Esophagus mucosa (tissue), 1 donor: ENCODE measurements around the gene MYL12B. TPM values are rescaled to one million over a fixed set of nuclear protein-coding genes. Genes with fewer than 3 reads are reported as not detected.
A peak's percentile ranks its signal among the peaks of the same experiment; 100 is the strongest.
"Not testable (repeated sequence)": the region's sequence is repeated elsewhere in the genome, so short reads cannot be mapped to it uniquely, and the experiment has no call there.

Experiments
- ATAC-seq: fragments of 200-7000 bp; cut with Tn5 transposase; one replicate; pipeline ENCODE4 v1.9.1; 2020
- total RNA-seq: library from RNA; stranded (reverse); gene quantifications from one replicate; pipeline ENCODE4 v1.2.4, GENCODE V29; 2023
- donor health status: DM: yes; HTN: yes; CAD: no.

MYL12B gene
- total RNA-seq, 1 donor from 2014 or later = 403 TPM

DNA sequence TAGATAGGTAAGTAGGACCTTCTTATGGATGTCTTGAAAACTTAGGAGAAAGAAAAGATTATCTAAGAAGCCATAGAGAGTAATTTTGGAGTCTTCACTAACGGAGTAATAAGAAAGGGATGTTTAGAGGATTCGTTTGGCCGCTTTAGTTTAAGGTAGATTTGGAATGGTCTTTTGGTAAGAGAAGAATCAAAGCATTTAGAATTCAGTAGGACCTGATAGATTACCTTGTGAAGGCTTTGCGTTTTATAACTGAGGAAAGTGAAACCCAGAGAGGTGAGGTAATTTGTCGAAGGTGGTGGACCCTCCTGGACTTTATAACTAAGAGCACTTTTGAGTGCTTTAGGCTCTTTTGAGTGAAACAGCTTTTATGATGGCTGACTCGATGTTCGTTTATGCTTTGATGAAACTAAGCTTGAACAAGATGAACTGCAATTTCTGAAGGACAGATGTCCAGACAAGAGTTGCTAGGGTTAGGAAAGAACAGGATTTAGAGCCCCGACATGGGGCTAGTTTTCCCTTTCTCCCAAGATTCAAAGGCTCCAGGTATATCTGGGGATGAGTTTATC lies 1.3 kb downstream of the MYL12B start:
- no peak for ATAC-seq

DNA sequence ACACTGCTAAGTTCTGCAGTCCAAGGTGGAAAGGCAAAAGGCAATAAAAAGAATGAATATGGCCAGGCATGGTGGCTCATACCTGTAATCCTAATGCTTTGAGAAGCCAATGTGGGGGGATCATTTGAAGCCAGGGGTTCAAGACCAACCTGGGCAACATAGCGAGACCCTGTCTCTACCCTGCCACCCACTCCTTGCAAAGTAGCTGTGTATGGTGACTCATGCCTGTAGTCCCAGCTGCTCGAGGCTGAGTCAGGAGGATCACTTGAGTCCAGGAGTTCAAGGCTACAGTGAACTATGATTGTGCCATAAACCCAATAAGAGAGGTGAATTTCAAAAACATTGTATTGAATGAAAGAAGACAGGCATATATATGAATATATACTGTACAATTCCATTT lies 2.4 kb downstream of the MYL12B start:
- ATAC-seq = no peak

DNA sequence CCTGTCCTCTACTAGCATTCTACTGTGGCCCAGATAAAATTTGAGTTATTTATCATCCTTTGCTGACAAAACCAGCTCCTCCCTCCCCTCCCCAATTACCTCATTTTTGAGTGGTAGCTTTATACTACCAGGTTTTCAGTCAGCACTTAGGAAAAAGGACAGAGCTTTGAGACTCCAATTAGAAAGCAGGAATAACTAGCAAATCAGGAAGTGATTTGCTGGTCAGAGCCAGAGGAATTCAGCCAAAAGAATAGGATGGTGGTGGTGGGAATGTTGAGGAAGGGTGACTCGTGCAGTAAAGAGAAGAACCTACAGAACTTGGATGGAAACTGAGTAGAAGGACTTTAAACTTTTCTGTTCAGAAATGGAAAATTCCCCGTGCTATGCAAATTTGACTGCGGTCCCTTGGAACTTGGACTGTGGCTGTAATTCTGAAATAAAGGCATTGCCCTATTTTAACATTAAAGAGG lies 3.7 kb downstream of the MYL12B start:
- ATAC-seq = no peak

DNA sequence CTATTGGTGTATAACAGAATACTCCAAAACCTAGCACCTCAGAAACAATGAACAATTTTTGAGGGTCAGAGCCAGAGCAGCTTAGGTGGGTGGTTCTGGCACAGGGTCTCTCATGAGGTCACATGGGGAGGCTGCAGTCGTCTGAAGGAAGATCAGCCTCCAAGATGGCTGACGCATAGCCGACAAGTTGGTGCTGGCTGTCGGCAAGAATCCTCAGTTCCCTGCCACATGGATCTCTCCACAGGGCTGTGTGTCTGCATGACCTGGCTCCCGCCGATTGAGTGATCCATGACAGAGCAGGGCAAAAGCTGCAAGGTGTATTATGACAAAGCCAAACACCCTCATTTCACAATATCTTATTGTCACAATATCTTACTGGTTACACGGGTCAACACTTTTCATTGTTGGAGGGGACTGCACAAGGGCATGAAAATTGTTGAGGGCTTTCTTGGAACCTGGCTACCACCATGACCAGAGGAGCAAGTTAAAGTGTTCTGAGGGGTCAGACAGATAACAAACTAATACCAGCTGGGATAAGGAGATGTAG lies 4.2 kb downstream of the MYL12B start:
- peak; percentile 64 for ATAC-seq

DNA sequence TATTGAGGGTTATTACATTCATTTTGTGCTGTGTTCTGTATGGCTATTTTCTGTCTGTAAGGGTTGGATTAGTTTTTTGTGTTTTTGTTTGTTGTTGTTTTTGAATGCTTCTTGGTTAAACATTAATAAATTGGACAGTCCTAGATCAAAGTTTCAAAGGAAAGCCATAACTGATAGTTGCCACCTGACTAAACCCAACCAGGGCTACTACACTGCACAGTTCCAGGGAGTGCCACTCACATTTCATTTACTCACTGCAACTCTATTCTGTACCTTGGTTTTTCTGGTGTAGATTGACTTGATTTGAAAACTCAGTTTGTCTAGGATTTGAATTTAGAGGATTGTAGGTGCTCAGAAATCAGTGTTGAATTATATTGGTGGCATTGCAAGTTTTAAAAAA lies 6.4 kb downstream of the MYL12B start:
- no peak for ATAC-seq

DNA sequence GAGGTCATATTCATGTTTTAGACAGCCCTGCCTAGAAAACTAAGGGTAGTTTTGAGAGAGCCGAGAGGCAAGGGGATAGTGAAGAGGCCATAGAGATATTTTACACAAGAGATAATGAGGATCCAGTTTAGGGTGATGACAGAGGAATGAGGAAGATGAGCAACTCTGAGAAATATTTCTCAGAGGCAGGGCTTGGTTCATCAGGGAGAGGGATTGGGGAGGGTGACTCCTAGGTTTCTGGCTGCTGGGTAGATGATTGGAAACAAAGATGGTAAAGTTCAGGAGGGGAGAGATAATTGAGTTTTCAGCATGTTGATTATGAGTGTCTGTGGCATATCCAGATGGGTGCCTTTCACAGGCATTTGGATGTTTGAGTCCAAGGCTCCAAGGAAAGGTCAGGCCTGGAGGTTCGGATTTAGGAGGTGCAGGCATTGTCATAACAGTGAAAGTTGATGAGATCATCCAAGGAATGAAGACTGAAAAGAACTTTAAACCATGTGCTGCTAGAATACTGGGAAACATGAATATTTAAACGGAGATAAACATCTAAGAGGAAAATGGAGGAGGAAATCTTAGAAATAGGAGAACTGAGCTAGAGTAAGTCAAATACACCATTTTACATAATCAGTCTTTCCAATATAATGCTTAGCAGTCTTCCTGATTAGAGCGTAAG lies 7.4 kb downstream of the MYL12B start:
- no peak for ATAC-seq

DNA sequence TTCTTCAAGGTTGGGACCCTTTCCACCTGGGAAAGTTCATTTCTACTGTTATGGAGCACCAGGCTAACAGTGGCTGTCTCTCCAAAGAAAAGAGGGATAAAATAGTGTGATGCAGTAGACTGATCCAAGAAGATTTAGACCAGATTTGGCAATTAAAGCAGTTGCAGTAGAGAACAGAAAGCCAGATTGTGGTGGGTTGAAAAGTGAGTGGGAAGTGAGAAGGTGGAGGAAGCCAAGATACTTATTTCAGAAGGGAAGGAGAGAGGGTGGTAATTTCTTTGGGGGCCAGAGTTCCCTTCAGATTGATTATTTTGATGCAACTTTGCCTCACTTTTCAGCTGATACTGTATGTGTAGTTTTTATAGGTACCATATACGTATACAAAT lies 8.0 kb downstream of the MYL12B start:
- no peak for ATAC-seq

DNA sequence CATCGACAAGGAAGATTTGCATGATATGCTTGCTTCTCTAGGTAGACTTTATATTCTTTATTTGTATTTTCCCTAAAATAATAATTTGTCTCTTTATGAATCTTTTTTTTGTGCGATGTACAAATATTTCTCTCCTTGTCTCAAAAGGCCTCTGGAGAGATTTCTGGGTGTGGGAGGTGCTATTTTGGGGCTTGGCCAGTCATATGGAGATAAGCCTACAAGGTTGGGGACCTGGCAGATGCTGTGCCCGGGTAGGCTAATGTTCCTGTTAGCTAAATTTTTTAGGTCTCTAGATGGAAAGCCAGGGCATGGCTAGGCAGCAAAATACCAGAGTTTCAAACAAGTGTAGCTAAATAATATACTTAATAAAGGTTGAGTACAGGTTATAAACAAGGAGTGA lies 11.1 kb downstream of the MYL12B start:
- no peak for ATAC-seq

DNA sequence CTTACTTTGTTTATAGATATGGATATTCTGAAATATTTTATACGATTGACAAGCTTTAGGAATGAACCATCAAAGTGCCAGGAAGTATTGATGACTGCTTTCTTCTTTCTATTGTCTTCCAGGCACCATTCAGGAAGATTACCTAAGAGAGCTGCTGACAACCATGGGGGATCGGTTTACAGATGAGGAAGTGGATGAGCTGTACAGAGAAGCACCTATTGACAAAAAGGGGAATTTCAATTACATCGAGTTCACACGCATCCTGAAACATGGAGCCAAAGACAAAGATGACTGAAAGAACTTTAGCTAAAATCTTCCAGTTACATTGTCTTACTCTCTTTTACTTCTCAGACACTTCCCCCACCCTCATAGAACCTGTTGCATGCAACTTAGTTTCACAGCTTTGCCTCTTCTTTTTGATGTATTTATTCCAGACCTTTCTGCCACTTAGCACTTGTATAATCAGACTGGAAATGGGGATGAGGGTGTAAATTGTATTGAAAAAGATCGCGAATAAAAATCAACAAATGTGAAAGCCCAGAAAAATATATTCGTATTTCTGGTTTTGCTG lies 15.8 kb downstream of the MYL12B start:
- ATAC-seq = not testable (repeated sequence)

DNA sequence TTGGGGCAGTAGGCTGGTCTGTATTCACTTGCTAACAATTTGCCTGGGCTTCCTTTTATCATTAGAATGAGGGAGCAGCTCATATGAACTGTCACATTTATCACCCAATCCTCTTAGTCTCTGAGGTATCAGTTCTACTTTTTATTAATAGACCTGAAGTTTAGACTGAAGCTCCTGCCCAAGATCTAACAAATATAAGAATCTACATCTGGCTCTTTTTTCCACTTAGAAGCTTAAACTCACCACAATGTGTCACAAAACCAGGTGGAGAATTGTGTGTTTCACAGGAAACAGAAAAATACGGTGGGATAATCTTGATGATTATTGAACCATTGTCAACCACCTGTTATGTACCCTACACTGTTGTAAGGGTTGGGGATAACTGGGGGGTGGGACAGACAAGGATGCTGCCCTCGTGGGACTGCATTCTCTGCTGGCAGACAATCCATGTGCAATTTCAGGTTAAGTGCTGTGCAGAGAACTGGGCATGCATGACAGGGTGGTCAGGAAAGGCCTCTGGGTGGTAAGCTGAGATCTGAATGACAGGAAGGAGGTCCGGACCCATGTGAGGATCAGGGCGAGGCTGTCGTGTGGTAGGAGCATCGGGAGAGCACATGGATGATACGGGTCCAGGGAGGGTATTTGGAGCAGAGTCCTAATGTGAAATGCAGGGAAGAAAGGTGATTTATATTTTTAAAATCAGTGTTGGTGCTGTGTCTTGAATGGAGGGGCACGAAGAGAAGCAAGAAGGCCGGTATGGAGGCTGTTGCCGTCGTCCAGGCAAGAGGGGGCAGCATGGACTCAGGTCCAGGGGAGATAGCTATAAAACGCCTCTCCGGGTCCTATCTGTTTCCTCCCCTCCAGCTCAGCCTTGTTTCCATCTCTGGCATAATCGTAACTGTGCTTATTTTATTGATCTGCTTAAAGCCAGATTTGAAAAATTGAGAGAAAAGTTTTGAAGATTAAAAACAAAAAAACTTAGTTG lies 17.6 kb downstream of the MYL12B start:
- ATAC-seq = peak; percentile 24

DNA sequence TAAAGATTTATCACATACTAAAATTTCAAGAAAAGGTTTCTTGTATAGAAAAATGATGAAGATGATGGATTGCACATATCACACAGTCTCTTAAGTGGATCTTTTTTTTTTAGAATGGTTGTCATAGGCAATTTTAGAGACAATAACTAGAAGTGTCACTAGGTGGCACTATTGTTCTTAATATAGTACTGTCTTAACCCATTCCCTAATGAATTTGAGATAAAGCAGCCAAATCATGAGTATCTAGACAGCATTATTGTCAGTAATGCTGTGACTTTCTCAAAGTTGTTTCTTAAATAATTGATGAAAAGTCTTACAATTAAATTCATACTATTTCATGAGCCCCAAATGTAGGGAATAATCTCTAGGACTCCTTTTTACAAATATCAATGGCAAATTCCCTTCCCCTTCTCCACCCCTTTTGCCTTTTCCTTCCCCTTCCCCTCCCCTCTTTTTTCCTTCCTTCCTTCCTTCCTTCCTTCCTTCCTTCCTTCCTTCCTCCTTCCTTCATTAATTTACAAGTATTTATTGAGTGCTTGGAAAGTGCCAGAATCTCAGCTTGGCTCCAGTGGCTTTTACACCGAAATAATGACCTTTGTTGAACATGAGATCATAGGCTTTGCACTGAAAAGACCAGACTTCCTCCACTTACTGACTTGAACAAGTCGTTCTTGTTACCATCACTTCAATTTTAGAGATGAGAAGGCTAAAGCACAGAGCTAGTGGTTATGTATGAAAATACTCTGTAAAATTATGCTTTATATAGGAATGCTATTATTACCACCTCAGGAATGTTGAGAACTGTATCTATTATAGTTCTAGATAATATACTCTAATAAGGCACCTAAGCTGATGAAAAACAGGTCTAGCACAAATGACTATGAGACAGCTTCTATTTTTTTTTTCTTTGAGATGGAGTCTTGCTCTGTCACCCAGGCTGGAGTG lies 19.8 kb downstream of the MYL12B start:
- peak; percentile 78 for ATAC-seq

DNA sequence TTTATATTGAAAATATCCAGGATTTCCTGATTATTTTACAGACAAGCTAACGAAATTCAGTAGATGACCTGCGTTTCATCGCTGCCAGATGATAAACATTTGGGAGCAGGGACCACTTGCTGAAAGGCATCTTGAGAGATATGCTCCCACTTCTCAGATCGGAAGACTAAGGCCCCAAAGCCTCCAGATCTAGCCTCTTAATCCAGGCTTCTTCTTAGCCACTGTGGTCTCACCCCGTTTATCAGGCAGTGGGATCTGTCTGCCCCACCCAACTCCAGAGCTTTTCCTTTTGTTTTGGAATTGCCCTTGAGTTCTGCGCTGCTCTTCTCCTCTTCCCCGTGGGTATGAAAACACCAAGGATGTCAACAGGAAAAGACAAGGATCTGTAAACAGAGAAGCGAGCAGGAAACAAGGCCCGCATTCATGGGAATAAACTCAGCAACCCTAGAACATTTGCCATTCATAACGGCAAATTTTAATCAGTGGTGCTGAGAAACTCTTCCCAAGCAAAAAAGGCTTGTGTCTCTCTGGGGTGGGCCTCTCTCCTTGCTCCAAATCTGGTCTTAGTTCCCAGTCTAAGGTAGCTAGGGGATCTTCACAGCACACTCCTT lies 21.4 kb downstream of the MYL12B start:
- no peak for ATAC-seq

DNA sequence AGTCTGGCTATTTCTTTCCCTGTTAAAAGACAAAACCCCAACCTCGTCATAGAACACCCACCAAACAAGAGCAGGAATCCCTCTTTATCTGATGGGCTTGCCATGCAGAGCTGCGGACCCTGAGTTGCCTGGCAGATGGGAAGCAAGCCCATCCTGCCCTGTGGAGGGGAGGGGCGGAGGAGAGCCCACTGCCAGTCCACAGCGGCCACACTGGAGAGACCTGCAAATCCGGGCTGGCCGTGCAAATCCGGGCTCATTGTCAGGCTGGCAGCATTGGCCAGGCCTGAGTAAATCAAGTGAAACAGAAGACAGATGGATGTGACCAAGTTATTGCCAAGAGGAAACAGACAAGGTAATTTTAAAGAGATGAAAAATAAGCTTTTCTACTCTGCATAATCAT lies 22.0 kb downstream of the MYL12B start:
- ATAC-seq = peak; percentile 22

DNA sequence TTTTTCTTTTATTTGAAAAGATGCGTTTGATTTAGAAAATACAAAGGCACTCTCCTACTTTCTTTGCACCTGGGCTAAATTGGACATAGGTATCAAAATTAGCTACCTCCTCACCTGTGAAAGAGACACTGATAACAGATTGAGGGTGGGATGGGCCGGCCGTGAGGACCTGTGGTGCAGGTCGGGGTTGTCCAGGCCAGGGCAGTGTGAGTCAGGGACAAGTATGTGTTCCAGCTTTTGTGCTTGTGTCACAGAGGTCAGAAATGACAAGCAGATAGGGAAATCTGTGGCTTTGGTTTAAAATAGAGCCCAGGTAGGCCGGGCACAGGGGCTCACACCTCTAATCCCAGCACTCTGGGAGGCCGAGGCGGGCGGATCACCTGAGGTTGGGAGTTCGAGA lies 22.6 kb downstream of the MYL12B start:
- no peak for ATAC-seq

DNA sequence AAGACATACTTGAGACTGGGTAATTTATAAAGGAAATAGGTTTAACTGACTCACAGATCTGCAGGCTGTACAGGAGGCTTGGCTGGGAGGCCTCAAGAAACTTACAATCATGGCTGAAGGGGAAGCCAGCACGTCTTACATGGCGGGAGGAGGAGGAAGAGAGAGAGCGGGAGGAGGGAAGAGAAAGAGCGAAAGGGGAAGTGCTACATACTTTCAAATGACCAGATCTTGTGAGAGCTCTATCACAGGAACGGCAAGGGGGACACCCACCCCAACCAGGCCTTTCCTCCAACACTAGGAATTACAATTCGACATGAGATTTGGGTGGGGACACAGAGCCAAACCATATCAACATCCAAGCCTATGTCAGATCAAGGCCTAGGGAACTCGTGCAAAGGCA lies 24.2 kb downstream of the MYL12B start:
- ATAC-seq = no peak

DNA sequence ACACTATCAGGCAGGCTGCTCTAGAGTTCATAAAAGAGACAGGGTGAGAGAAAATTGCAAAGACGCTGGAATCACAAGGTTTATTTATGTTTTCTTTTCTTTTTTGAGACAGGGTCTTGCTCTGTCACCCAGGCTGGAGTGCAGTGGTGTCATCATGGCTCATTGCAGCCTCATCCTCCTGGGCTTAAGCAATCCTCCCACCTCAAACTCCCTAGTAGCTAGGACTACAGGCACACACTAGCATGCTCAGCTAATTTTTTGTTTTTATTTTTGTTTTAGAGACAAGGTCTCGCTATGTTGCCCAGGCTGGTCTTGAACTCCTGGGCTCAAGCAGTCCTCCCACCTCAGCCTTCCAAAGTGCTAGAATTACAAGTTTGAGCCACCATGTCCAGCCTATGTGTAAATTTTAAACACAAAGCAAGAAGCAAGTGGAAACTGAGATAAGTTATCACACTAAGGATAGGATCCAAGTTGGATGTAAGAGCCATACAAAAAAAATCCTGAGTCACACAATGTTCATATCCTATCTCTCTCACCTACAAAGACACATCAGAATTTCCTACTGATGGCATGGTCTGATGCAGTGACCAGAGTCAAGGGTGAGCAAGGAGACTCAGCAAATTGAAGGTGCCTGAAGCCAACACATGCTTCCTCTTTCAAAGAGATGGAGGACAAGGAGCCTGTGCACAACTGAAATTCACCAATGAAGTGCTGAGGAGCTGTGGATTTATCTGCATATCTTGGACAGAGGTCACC lies 31.4 kb downstream of the MYL12B start:
- no peak for ATAC-seq

DNA sequence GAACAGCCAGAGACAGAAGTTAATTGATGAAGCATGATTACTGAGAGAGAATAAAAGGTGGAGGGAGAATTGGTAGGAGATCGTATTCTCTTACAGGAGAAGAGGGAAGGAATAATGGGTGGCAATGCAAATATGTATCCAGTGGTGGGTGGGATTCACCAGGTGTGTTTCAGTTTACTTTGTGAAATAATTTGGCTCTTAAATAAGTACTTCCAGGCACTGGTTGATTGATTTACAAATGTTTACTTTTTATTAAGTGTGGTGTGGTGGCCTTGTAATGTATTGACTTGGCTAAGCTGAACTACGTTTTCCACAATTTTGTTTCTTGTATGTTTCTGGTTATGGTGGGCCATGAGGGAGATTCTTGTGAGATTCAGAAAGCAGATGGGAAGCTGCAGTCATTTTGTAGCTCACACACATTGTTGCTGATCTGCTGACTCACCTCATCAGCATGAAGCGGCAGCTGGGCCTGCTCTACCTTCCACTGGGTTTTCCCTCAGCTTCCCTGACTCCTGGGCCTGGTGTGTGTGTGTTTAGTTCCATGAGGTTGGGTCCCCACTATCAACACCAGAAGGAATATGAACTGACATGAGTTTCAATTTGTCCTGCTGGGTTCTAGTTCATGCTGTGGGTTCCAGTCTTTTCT lies 32.6 kb downstream of the MYL12B start:
- ATAC-seq = no peak

DNA sequence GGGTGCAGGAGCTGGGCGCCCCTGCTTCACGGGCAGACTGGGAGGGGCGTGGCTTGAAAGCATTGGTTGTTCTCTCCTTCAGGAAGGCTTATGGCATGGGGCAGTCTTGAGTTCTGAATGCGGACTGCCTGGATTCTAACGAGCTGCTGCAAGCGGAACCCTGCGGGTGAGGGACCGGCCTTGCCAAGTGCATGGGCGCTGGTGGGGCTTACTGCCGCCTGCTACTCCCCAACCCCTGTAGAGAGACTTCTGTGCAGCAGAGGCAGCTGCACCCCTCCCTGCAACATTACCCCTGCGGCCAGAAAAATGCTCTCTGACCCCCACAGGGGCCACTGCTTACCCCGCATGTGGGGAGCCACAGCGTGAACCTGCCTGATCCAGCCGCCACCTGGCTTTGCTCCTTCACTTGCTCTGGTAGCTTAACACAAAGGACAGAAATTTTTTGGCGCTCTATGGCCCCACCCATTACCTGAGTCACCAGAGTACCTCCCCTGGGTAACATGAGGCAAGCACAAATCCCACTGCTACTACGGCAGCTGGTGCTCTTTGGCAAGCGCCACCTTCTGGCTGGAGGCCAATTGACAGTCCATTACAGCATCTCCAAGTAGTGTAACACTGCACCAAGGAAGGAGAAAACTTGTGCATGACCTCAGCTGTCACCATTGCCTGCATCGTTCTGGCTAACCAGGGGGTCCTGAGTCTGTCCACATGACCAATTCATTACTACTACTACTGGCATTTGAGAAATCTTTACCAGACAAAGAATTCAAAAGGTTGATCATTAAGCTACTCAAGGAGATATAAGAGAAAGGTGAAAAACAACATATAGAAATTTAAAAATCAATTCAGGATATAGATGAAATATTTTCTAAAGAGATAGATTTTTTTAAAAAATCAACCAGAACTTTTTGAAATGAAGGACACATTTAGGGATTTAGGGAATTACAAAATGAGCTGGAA lies 35.4 kb downstream of the MYL12B start:
- peak; percentile 98 for ATAC-seq

DNA sequence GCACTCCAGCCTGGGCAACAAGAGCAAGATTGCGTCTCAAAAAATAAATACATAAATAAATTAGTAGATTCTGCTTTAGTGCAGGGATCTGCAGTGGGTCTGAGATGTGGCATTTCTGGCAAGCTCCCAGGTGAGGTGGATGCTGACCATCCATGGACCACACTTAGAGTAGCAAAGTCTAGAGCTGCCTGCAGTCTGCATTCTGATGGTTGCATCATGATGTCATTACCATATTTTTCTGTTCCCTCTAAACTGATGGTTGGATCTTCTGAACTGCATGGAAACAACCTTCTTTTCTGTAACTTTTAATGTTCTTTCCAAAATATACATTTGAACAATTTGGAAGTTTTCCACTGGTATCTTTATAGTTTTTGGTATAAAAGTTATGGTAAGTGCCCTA lies 42.9 kb downstream of the MYL12B start:
- ATAC-seq = no peak
